ENCODE measurements around the gene FAF2.
A peak's percentile ranks its signal among the peaks of the same experiment; 100 is the strongest.
"Not testable (repeated sequence)": the region's sequence is repeated elsewhere in the genome, so short reads cannot be mapped to it uniquely, and the experiment has no call there.

The FAF2 gene

GRCh38 chr5:176458904-176459561 is 10.8 kb downstream of the FAF2 start:
- DNase-seq (ENCODE audit: low spot score) = no peak

DNA sequence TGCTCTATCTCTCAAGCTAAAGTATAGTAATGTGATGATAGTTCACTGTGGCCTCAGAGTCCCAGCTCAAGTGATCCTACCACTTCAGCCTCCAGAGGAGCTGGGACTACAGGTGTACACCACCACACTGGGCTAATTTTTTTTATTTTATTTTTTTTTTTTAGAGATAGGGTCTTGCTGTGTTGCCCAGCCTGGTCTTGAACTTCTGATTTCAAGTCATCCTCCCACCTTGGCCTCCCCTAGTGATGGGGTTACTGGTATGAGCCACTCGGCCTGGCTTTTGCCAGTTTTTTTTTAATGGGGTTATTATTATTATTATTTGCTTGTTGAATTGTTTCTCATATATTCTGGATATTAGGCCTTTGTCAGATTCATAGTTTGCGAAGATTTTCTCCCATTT is 13.2 kb downstream of the FAF2 start:
- DNase-seq (ENCODE audit: low spot score) = no peak

- no peak for DNase-seq (ENCODE audit: low spot score)
Measured at GRCh38 chr5:176463113-176463764, 15.1 kb downstream of the FAF2 start.

- DNase-seq (ENCODE audit: low spot score) = peak; percentile 15
Measured at GRCh38 chr5:176466245-176466871, 18.2 kb downstream of the FAF2 start.

DNA sequence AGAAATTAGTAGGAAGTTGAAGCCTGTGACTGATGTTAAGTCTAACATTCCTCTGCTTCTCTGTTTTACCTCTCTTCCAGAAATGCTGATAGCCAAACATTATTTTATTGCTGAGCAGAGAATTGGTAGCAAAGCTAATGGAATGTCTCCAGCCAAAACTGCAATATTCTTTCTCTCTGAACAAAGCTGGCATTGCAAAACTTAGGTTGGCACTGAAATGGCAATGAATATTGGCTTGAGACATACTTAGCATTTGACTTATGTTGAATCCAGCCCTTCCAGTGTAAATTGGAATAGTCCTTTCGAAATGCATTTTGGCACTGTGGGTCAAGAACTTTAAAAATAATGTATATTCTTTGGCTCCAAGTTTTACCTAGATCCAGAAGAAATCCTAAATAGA is 21.1 kb downstream of the FAF2 start:
- no peak for DNase-seq (ENCODE audit: low spot score)

DNA sequence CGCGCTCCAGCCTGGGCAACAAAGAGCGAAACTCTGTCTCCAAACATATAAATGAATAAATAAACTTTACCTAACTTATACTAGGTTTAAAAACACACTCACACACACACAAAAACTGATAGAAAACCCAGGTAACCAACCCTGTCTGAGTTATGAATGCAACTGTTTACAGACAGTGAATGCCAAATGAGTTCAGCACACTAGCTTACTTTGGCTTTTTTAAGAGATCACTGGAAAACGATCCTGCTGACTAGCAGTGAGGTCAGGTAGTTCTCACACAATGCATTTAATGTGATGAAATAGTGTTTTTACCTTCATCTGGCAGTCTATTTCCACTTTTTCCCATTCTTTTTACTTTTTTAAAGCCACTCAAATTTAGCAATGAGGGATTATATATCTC is 22.4 kb downstream of the FAF2 start:
- DNase-seq (ENCODE audit: low spot score) = no peak

- DNase-seq (ENCODE audit: low spot score) = no peak
Measured at GRCh38 chr5:176471098-176471497, 22.9 kb downstream of the FAF2 start.

- DNase-seq (ENCODE audit: low spot score) = no peak
Measured at GRCh38 chr5:176473335-176474006, 25.3 kb downstream of the FAF2 start.

DNA sequence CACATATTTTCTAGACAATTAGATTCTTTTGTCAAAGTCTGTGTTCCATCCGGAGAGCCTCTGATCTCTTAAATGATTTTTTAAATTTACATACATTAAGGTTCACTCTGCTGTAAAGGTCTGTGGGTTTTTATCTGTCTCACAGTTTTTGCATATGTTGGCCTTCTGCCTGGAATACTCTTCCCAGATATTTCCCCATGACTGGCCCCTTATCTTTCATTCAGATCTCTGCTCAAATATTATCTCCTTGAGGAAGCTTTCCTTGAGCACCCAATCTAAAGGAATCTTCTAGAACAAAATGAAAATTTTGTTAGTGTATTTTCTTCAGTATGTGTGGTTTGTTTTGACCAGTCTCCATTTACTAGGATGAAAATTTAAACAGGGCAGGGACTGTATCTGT is 26.3 kb downstream of the FAF2 start:
- no peak for DNase-seq (ENCODE audit: low spot score)

- no peak for DNase-seq (ENCODE audit: low spot score)
Measured at GRCh38 chr5:176481711-176482110, 33.5 kb downstream of the FAF2 start.

DNA sequence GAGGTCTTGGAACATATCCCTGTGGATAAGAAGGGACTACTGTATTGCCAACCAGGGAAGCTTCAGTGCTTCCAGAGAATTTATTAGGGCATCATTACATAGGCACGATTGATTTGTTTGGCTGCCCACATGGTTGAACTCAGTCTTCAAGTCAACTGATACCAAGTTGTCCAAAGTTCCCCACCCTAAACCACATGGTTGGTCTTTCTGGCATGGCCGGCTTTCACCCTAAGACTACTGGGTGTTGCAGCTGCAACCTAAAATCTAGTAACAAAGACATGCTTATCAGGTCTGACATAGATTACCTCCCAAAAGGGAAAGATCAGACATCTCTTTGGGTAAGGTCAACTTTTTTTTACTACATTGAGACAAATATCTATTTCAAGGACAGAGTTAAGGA is 37.0 kb downstream of the FAF2 start:
- DNase-seq (ENCODE audit: low spot score) = no peak

GRCh38 chr5:176486189-176486757 is 38.1 kb downstream of the FAF2 start:
- no peak for DNase-seq (ENCODE audit: low spot score)

DNA sequence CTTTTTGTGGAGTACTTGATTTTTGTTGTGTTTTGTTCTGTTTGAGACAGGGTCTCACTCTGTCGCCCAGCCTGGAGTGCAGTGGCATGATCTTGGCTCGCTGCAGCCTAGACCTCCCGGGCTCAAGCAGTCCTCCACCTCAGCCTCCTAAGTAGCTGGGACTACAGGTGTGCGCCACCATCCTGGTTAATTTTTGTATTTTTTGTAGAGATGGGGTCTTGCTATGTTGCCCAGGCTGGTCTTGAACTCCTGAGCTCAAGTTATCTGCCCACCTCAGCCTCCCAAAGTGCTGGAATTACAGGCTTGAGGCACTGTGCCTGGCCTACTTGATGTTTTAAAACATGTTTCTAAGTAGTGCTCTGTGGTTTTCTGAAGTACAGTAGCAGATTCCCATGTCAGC is 39.0 kb downstream of the FAF2 start:
- DNase-seq (ENCODE audit: low spot score) = not testable (repeated sequence)

GRCh38 chr5:176489077-176489476 is 40.9 kb downstream of the FAF2 start:
- no peak for DNase-seq (ENCODE audit: low spot score)

DNA sequence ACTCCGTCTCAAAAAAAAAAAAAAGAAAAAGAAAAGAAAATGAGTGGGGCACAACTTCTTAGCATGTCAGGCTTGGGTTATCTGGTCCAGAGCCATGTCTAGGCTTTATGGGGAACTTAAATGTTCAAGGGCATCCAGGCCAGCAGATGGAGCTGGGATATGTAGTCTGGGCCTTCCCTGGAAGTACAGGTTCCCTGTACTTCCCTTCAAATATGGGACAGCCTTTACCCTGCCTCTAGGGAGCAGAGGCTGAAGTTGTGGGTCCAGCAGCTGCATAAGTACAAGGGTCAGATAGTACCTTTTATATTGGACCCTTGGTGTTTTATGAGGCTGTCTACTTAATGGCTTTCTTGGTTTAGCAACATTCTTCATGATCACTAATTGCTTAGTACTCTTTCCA is 42.1 kb downstream of the FAF2 start:
- DNase-seq (ENCODE audit: low spot score) = no peak

DNA sequence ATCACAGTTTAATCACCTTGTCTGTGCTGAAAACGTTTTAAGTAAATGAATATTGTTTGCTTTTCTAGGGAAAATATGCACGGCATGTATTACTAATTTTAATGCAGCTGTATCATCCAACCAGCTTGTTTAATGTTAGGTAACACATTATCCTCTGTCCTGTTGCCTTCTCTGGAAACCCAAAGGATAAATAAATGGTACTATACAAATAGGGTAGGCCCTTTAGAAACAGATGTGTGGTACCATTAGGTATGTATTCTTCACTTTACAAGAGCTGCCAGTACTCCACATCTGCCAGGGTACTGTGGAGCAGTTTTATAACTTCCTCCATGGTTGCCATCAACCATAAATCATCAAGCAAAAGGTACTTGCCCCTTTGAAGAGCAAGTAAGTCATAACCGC is 42.9 kb downstream of the FAF2 start:
- DNase-seq (ENCODE audit: low spot score) = no peak

- DNase-seq (ENCODE audit: low spot score) = no peak
Measured at GRCh38 chr5:176491901-176492300, 43.7 kb downstream of the FAF2 start.

DNA sequence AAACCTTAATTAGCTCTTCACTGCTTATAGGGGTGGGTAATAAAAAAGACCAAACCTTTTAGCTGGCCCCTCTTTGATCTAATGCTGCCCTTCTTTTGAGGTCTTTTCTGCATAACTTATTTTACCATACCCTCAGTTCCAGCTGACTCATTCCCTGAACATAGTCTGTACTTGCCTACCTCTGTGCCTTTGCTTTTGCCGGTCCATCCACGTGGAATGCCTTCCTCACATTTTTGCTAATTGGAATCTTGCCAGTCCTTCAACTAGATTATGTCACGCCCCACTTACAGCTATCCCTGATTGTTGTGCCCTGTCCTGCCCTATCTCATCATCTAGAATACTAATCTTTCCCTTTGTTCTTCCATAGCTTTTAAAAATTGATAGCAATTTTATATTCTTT is 44.2 kb downstream of the FAF2 start:
- DNase-seq (ENCODE audit: low spot score) = peak; percentile 7

- DNase-seq (ENCODE audit: low spot score) = no peak
Measured at GRCh38 chr5:176497852-176498251, 49.7 kb downstream of the FAF2 start.

GRCh38 chr5:176499273-176499672 is 51.1 kb downstream of the FAF2 start:
- DNase-seq (ENCODE audit: low spot score) = no peak

DNA sequence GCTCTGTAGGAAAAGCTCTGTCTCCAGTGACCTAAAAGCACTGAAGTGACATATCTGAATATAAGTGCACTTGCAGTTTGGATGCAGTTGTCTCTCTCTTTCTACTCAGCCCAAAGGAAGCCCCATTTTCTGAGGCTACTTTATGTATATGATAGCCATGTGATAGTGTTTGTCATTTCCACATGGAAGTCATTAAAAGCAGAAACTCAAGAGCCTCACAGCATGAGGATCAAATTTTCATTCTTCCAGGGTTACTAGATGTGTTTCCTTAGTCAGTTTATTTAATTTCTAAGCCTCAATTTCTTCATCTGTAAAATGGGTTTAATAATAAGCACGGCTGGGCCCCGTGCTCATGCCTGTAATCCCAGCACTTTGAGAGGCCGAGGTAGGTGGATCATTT is 52.3 kb downstream of the FAF2 start:
- DNase-seq (ENCODE audit: low spot score) = no peak

- DNase-seq (ENCODE audit: low spot score) = peak; percentile 85
Measured at GRCh38 chr5:176501333-176501732, 53.1 kb downstream of the FAF2 start.

DNA sequence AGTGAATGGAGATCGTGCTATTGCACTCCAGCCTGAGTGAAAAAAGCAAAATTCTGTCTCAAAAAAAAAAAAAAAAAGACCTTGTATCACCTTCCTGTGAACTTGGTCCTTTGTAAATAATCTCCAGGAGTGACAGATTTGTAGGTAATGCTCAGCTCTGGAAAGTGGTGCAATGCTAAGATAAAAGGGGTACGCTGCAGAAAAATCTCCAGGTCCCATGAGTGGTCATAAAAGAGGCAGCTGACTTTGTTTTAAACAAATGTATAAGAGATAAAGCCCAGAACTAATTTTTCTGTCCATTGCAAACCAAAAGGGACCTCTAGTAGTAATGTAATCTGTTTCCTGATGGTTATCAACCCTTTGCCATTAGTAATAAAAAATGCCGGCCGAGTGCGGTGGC is 55.3 kb downstream of the FAF2 start:
- DNase-seq (ENCODE audit: low spot score) = no peak

Measured in AG08395 (cell line).